H9 (cell line): Measurements from ENCODE around the gene RPL26. TPM values are rescaled to one million over a fixed set of nuclear protein-coding genes. Genes with fewer than 3 reads are reported as not detected.

Experiments
- DNase-seq: peaks from one replicate; pipeline ENCODE4 v3.0.0-alpha.2; 2017
- H2AFZ ChIP-seq: one replicate; pipeline ENCODE4 v1.6.1; 2013; ENCODE audit warnings: mild to moderate bottlenecking, low read length, control low read depth, moderate library complexity
- H2AK5ac ChIP-seq: 2 replicates; pipeline ENCODE4 v1.6.1; 2013; ENCODE audit warnings: low read length, control low read depth, mixed read lengths; ENCODE audit not compliant: insufficient read length
- H2BK120ac ChIP-seq: one replicate; pipeline ENCODE4 v1.6.1; 2013; ENCODE audit warnings: low read depth, mild to moderate bottlenecking, low read length, control low read depth, inconsistent platforms; ENCODE audit not compliant: poor library complexity, severe bottlenecking
- H2BK12ac ChIP-seq: 2 replicates; pipeline ENCODE4 v1.6.1; 2013; ENCODE audit warnings: low read length, control low read depth, mixed read lengths, low read depth; ENCODE audit not compliant: insufficient read length
- H2BK15ac ChIP-seq: 2 replicates; pipeline ENCODE4 v1.6.1; 2013; ENCODE audit warnings: low read depth, low read length, control low read depth
- H2BK20ac ChIP-seq: one replicate; pipeline ENCODE4 v1.6.1; 2013; ENCODE audit warnings: low read depth, mild to moderate bottlenecking, low read length, control low read depth, inconsistent platforms; ENCODE audit not compliant: poor library complexity, severe bottlenecking
- H2BK5ac ChIP-seq: 2 replicates; pipeline ENCODE4 v1.6.1; 2013; ENCODE audit warnings: low read length, control low read depth, mixed read lengths; ENCODE audit not compliant: insufficient read length
- H3K14ac ChIP-seq: 2 replicates; pipeline ENCODE4 v1.6.1; 2013; ENCODE audit warnings: low read length, control low read depth; ENCODE audit not compliant: insufficient read depth
- H3K18ac ChIP-seq: 2 replicates; pipeline ENCODE4 v1.6.1; 2013; ENCODE audit warnings: low read depth, mild to moderate bottlenecking, mixed read lengths, low read length, control low read depth; ENCODE audit not compliant: insufficient read length
- H3K23ac ChIP-seq: 2 replicates; pipeline ENCODE4 v1.6.1; 2013; ENCODE audit warnings: low read length, control low read depth, mixed read lengths, low read depth; ENCODE audit not compliant: insufficient read length
- H3K23me2 ChIP-seq: 2 replicates; pipeline ENCODE4 v1.6.1; 2013; ENCODE audit warnings: low read depth, mild to moderate bottlenecking, mixed read lengths, low read length, control low read depth; ENCODE audit not compliant: insufficient read length, poor library complexity, severe bottlenecking
- H3K27ac ChIP-seq: 2 replicates; pipeline ENCODE4 v1.5.1; 2013; ENCODE audit warnings: low read length, control low read depth, mixed read lengths, low read depth; ENCODE audit not compliant: insufficient read length
- H3K27me3 ChIP-seq: 2 replicates; pipeline ENCODE4 v1.6.1; 2013; ENCODE audit warnings: low read length, control low read depth, inconsistent platforms; ENCODE audit not compliant: insufficient read depth
- H3K4ac ChIP-seq: 2 replicates; pipeline ENCODE4 v1.6.1; 2013; ENCODE audit warnings: low read depth, mild to moderate bottlenecking, control low read depth, inconsistent platforms, low read length, moderate library complexity
- H3K4me1 ChIP-seq: 2 replicates; pipeline ENCODE4 v1.6.1; 2013; ENCODE audit warnings: low read length, control low read depth, inconsistent platforms; ENCODE audit not compliant: insufficient read depth
- H3K4me2 ChIP-seq: 2 replicates; pipeline ENCODE4 v1.6.1; 2013; ENCODE audit warnings: low read length, control low read depth, mixed read lengths; ENCODE audit not compliant: insufficient read length, insufficient read depth
- H3K56ac ChIP-seq: 2 replicates; pipeline ENCODE4 v1.6.1; 2013; ENCODE audit warnings: low read depth, mild to moderate bottlenecking, mixed read lengths, low read length, control low read depth; ENCODE audit not compliant: insufficient read length
- H3K79me1 ChIP-seq: 2 replicates; pipeline ENCODE4 v1.6.1; 2013; ENCODE audit warnings: low read depth, mild to moderate bottlenecking, moderate library complexity, low read length, control low read depth, inconsistent platforms; ENCODE audit not compliant: insufficient read depth, poor library complexity, severe bottlenecking
- H3K79me2 ChIP-seq: 2 replicates; pipeline ENCODE4 v1.6.1; 2013; ENCODE audit warnings: low read length, control low read depth, inconsistent platforms; ENCODE audit not compliant: insufficient read depth
- H3K9ac ChIP-seq: 2 replicates; pipeline ENCODE4 v1.6.1; 2013; ENCODE audit warnings: low read length, control low read depth, mixed read lengths; ENCODE audit not compliant: insufficient read length; ENCODE audit errors: extremely low read depth
- H3K9me3 ChIP-seq: one replicate; pipeline ENCODE4 v1.6.1; 2013; ENCODE audit warnings: low read depth, low read length, inconsistent platforms; ENCODE audit not compliant: control insufficient read depth
- H3T11ph ChIP-seq: one replicate; pipeline ENCODE4 v1.6.1; 2013; ENCODE audit warnings: mild to moderate bottlenecking, low read length, control low read depth, inconsistent platforms
- H4K20me1 ChIP-seq: one replicate; pipeline ENCODE4 v1.6.1; 2013; ENCODE audit not compliant: control insufficient read depth, insufficient read length, insufficient read depth
- H4K5ac ChIP-seq: 2 replicates; pipeline ENCODE4 v1.6.1; 2013; ENCODE audit warnings: low read depth, mild to moderate bottlenecking, mixed read lengths, low read length, control low read depth; ENCODE audit not compliant: insufficient read length
- H4K8ac ChIP-seq: replicated peaks from 2 replicates; pipeline ENCODE4 v1.6.1; 2013; ENCODE audit warnings: low read length, control low read depth, mixed read lengths, low read depth; ENCODE audit not compliant: insufficient read length
- H4K91ac ChIP-seq: 2 replicates; pipeline ENCODE4 v1.6.1; 2013; ENCODE audit warnings: low read depth, mild to moderate bottlenecking, moderate library complexity, mixed read lengths, low read length, control low read depth; ENCODE audit not compliant: insufficient read length
- H3K27ac Mint-ChIP-seq, 3 experiments: 2 replicates in 2 of 3; 3 replicates in 1 of 3; pipeline ENCODE4 v1.8.0; 2020 to 2021; ENCODE audit warnings: mixed read lengths in 3 of 3, mild to moderate bottlenecking in 1 of 3, moderate library complexity in 1 of 3
- H3K27me3 Mint-ChIP-seq: 2 replicates; pipeline ENCODE4 v1.8.0; 2021; ENCODE audit warnings: low read depth, mild to moderate bottlenecking, moderate library complexity, mixed read lengths
- H3K36me3 Mint-ChIP-seq, 3 experiments: 2 replicates in 2 of 3; 3 replicates in 1 of 3; pipeline ENCODE4 v1.8.0; 2020 to 2021; ENCODE audit warnings: low read depth in 3 of 3, mixed read lengths in 3 of 3; ENCODE audit not compliant: insufficient read depth in 1 of 3
- H3K4me1 Mint-ChIP-seq, 2 experiments: 2 replicates each; pipeline ENCODE4 v1.8.0; 2020; ENCODE audit warnings: mixed read lengths in 2 of 2
- H3K4me3 Mint-ChIP-seq, 2 experiments: 2 replicates in 1 of 2; 3 replicates in 1 of 2; pipeline ENCODE4 v1.8.0; 2020 to 2021; ENCODE audit warnings: mild to moderate bottlenecking in 2 of 2, mixed read lengths in 2 of 2, moderate library complexity in 1 of 2
- H3K9me3 Mint-ChIP-seq, 2 experiments: 2 replicates in 1 of 2; 3 replicates in 1 of 2; pipeline ENCODE4 v1.8.0; 2020; ENCODE audit warnings: mild to moderate bottlenecking in 2 of 2, mixed read lengths in 2 of 2, moderate library complexity in 1 of 2
- CTCF ChIP-seq: fragments of 200-600 bp; sonication (generic); conservative IDR thresholded peaks from 3 replicates; pipeline ENCODE4 v1.8.0; 2021; ENCODE audit warnings: antibody characterized with exemption, mild to moderate bottlenecking
- WGBS: extraction: QIAGEN DNeasy Blood & Tissue Kit; methylation state at CpG from one replicate; pipeline ENCODE4 v1.1.7; 2013; ENCODE audit warnings: missing lambda C conversion rate, low lambda C conversion rate, mixed read lengths; ENCODE audit not compliant: insufficient read length; ENCODE audit errors: extremely low coverage; 5-methylcytosine and 5-hydroxymethylcytosine counted together
- total RNA-seq: library from RNA; stranded (reverse); gene quantifications from 2 replicates; pipeline ENCODE4 v1.2.1, GENCODE V29; 2021

Gene RPL26
- total RNA-seq, 1 experiment from 2014 or later: 2,434 TPM

DNA sequence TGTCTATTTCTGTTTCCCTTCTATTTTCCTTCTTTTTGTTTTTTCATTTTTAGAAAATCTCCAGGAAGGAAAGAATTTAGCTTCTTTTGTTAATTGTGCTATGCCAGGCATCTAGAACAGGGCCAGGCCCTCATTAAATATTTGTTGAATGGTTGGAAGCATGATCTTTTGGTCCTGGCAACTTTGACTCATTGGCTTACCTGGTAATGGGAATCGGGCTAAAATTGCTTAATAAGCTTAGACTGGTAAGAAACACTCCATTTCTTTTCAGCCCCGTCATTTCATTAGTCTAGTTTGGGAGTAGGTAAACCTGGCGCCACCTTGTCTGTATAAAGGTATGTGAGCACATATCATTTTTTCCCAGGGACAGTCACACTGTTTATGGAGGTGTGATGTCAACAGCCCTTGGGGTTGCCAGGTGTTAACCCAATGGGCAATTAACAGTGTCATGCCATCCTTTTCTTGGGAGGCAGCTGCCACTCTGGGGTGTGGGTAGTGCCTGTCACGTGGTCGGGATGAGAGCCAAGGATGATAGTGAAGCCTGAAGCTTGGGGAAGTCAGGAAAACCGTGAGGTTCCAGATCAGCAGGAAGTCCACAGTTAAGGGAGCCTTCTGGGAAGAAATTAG lies 43.2 kb upstream of the RPL26 start:
- Histone ChIP-seq H4K8ac (no peak overlapping the region), H3K23ac (no peak overlapping the region), H3K4me1 (no peaks in the 10 kb centered on the region), H3K14ac (no peak overlapping the region), H3K79me2 (no peaks in the 10 kb centered on the region), H3K9ac (no peak overlapping the region), H4K91ac (no peak overlapping the region), H2AK5ac (no peak overlapping the region), H3K4ac (no peak overlapping the region), H2BK20ac (no peak overlapping the region), H3K27me3 (no peaks in the 10 kb centered on the region), H3K79me1 (no peaks in the 10 kb centered on the region), H4K20me1 (no peaks in the 10 kb centered on the region), H4K5ac (no peak overlapping the region), H2BK120ac (no peak overlapping the region), H3K23me2 (no peaks in the 10 kb centered on the region), H2BK5ac (no peak overlapping the region), H2AFZ (no peak overlapping the region), H3T11ph (no peak overlapping the region), H2BK15ac (no peak overlapping the region), H3K9me3 (no peaks in the 10 kb centered on the region), H3K27ac (no peak overlapping the region), H3K4me2 (no peak overlapping the region), H3K18ac (no peak overlapping the region), H3K56ac (no peak overlapping the region), H2BK12ac (no peak overlapping the region)
- Mint-ChIP-seq H3K9me3 (no peaks in the 10 kb centered on the region), H3K36me3 (no peaks in the 10 kb centered on the region), H3K4me1 (no peaks in the 10 kb centered on the region), H3K4me3 (no peak overlapping the region; a peak in 1 of 5 replicates), H3K27ac (peak overlapping the region in 1 of 3 experiments; percentile 22; a peak in 1 of 7 replicates), H3K27me3 (peaks cover 5% of the 10 kb centered on the region)
- no peak for TF ChIP-seq CTCF
- whole genome bisulfite sequencing: no CpG with 5 or more reads among the region's 6 CpGs
- DNase-seq: no peak
